GM23338 (cell line): ENCODE data around the gene HDAC1. TPM values are rescaled to one million over a fixed set of nuclear protein-coding genes. Genes with fewer than 3 reads are reported as not detected.

Experiments
- ATAC-seq: fragments of 200-7000 bp; cut with Tn5 transposase; 3 replicates; pipeline ENCODE4 v1.9.1; 2020
- DNase-seq: peaks from one replicate; pipeline ENCODE4 v3.0.0-alpha.2; 2015; ENCODE audit warnings: low spot score
- H2AFZ ChIP-seq: fragments of 200-600 bp; sonication (generic); 2 replicates; pipeline ENCODE4 v1.8.0; 2016; ENCODE audit warnings: antibody characterized with exemption, mild to moderate bottlenecking, moderate library complexity
- H3F3A ChIP-seq: fragments of 200-600 bp; sonication (generic); replicated peaks from 2 replicates; pipeline ENCODE4 v1.8.0; 2017; ENCODE audit warnings: antibody characterized with exemption, mixed run types, low read depth
- H3K27ac ChIP-seq: fragments of 200-600 bp; sonication (generic); 2 replicates; pipeline ENCODE4 v1.6.1; 2016; ENCODE audit warnings: low read depth
- H3K27me3 ChIP-seq: fragments of 200-600 bp; sonication (generic); 2 replicates; pipeline ENCODE4 v1.8.0; 2016; ENCODE audit warnings: mild to moderate bottlenecking, mixed run types, moderate library complexity; ENCODE audit not compliant: insufficient read depth
- H3K36me3 ChIP-seq: fragments of 200-600 bp; sonication (generic); 2 replicates; pipeline ENCODE4 v1.8.0; 2016; ENCODE audit warnings: mild to moderate bottlenecking; ENCODE audit not compliant: insufficient read depth
- H3K4me1 ChIP-seq: fragments of 200-600 bp; sonication (generic); 2 replicates; pipeline ENCODE4 v1.8.0; 2016; ENCODE audit warnings: mild to moderate bottlenecking, moderate library complexity; ENCODE audit not compliant: insufficient read depth
- H3K4me2 ChIP-seq: fragments of 200-600 bp; sonication (generic); 2 replicates; pipeline ENCODE4 v1.7.1; 2017; ENCODE audit warnings: mixed run types
- H3K4me3 ChIP-seq: fragments of 200-600 bp; sonication (generic); 2 replicates; pipeline ENCODE4 v1.6.1; 2016; ENCODE audit warnings: mixed run types
- H3K79me2 ChIP-seq: fragments of 200-600 bp; sonication (generic); replicated peaks from 2 replicates; pipeline ENCODE4 v1.8.0; 2017; ENCODE audit warnings: mild to moderate bottlenecking; ENCODE audit not compliant: insufficient read depth
- H3K9me2 ChIP-seq: fragments of 200-600 bp; sonication (generic); 2 replicates; pipeline ENCODE4 v1.8.0; 2017; ENCODE audit not compliant: insufficient read depth
- H4K20me1 ChIP-seq: fragments of 200-600 bp; sonication (generic); replicated peaks from 2 replicates; pipeline ENCODE4 v1.8.0; 2017; ENCODE audit warnings: mild to moderate bottlenecking; ENCODE audit not compliant: insufficient read depth
- H3K27ac Mint-ChIP-seq: 2 replicates; pipeline ENCODE4 v1.8.0; 2020; ENCODE audit warnings: inconsistent platforms, mild to moderate bottlenecking, moderate library complexity, mixed read lengths
- H3K27me3 Mint-ChIP-seq: 3 replicates; pipeline ENCODE4 v1.8.0; 2022; ENCODE audit warnings: low read depth, mild to moderate bottlenecking, moderate library complexity, mixed read lengths, inconsistent platforms; ENCODE audit not compliant: insufficient read depth, poor library complexity
- H3K36me3 Mint-ChIP-seq: 3 replicates; pipeline ENCODE4 v1.8.0; 2021; ENCODE audit warnings: low read depth, mild to moderate bottlenecking, inconsistent platforms, moderate library complexity, mixed read lengths
- H3K4me1 Mint-ChIP-seq: 3 replicates; pipeline ENCODE4 v1.8.0; 2020; ENCODE audit warnings: mild to moderate bottlenecking, inconsistent platforms, mixed read lengths
- H3K4me3 Mint-ChIP-seq: 3 replicates; pipeline ENCODE4 v1.8.0; 2021; ENCODE audit warnings: moderate library complexity, mild to moderate bottlenecking, inconsistent platforms, mixed read lengths
- H3K9me3 Mint-ChIP-seq: 3 replicates; pipeline ENCODE4 v1.8.0; 2020; ENCODE audit warnings: moderate library complexity, mild to moderate bottlenecking, inconsistent platforms, mixed read lengths
- CTCF ChIP-seq, 2 experiments: fragments of 200-600 bp in 1 of 2; sonication (generic) in 1 of 2; conservative IDR thresholded peaks; 2 replicates each; pipeline versions ENCODE4 v1.5.1 to v1.6.1; 2016 to 2017; ENCODE audit warnings: antibody characterized with exemption in 2 of 2, low read depth in 2 of 2, mild to moderate bottlenecking in 2 of 2, moderate library complexity in 1 of 2
- REST ChIP-seq: IDR thresholded peaks from one replicate; pipeline ENCODE4 v1.6.1; 2018; ENCODE audit warnings: antibody characterized with exemption; ENCODE audit not compliant: unreplicated experiment
- polyA plus RNA-seq: library from polyadenylated mRNA; unstranded; fragments of >200 nt; fragmentation: Nextera tagmentation; extraction: Ambion mirVana; gene quantifications from 2 replicates; pipeline ENCODE4 v1.2.1, GENCODE V29; 2016
- total RNA-seq: library from RNA; depleted of rRNA; stranded (reverse); fragments of >200 nt; shearing (Covaris generic); gene quantifications from 2 replicates; pipeline ENCODE4 v1.2.3, GENCODE V29; 2014

The HDAC1 gene
- total and polyA plus RNA-seq, 2 experiments from 2014 or later, result 82.6 to 104 TPM

DNA sequence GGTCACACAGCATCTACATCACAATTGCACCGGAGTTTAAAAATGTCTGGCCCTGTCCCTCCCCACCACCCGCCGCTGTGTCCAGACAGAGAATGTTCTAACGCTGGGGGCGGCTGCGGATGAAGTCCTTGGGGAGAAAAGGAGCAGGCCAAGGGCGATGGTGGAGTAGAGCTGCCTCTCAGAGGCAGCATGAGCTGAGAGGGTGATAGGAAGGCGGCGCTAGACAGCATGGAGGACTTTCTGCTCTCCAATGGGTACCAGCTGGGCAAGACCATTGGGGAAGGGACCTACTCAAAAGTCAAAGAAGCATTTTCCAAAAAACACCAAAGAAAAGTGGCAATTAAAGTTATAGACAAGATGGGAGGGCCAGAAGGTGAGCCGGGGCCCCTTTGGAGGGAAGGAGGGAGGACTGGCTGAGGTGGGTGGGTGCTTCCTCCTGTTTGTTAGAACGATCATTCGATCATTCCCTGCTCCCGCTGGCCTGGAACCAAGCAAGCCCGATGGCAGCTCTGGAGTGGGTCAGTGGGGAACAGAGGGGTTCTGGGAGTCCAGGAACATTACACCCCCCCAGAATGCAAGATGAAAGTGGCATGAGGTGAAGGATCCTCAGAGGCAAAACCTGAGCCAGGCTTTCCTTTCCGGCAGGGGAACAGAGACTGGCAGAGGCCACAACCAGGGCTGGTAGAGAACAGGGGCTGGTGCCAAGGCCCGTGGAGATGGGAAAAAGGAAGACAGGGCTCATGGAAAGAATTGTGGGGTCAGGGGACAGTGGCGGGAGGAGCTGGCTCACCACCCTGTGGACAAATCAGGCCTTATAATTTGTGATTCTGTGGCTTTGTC lies 70.8 kb downstream of the HDAC1 start, which contains the start of the genes FAM229A and TSSK3:
FAM229A (minus strand) TSS at position 12 of the 840 bp plus-strand sequence. CDS start 394 bp downstream, outside the sequence.
TSSK3 (plus strand) TSS at position 66 of the 840 bp plus-strand sequence; CDS start at position 229, 163 bp downstream.
- Histone ChIP-seq H3K4me2 (peak within 1 kb of the TSS; percentile 82), H3K27ac (0 out of 2 replicates have a peak within 1 kb of the TSS, but pooled peaks have one; percentile 59)

More for the DNA sequence above, 70.8 kb downstream of the HDAC1 start, which contains the start of the genes FAM229A and TSSK3:
- H3K36me3 Mint-ChIP-seq, result peaks cover 30% of the 10 kb centered on the region
- TF ChIP-seq REST (no peak), CTCF (conservative IDR thresholded peaks at IDR 0.05; ENCODE audit: low read depth in 2 of 2) (peak in 1 of 2 experiments; percentile 21; a peak in 1 of 4 replicates)
- peak; percentile 32 for ATAC-seq
- H3K27ac Mint-ChIP-seq, result no peak within 1 kb of the TSS
- Histone ChIP-seq H3K9me2 (no peaks in the 10 kb centered on the region), H3K79me2 (no peaks in the 10 kb centered on the region), H3K4me3 (peak within 1 kb of the TSS; percentile 54), H3K36me3 (peaks cover 15% of the 10 kb centered on the region; the same call in 1 of the 2 replicates), H2AFZ (peak within 1 kb of the TSS; percentile 56; the same call in 1 of the 2 replicates), H3K4me1 (no peaks in the 10 kb centered on the region; the same call in 1 of the 2 replicates), H4K20me1 (no peaks in the 10 kb centered on the region; the same call in 1 of the 2 replicates), H3F3A (peaks cover 11% of the 10 kb centered on the region; the same call in 1 of the 2 replicates), H3K27me3 (peaks cover 42% of the 10 kb centered on the region)
- H3K9me3 Mint-ChIP-seq, result no peaks in the 10 kb centered on the region; the same call in 1 of the 3 replicates
- peaks cover 7% of the 10 kb centered on the region for H3K4me1 Mint-ChIP-seq
- H3K4me3 Mint-ChIP-seq, result peak within 1 kb of the TSS; percentile 58
- peaks cover 28% of the 10 kb centered on the region for H3K27me3 Mint-ChIP-seq
- DNase-seq, result no peak
